ENCODE data around the gene RAX. TPM values are rescaled to one million over a fixed set of nuclear protein-coding genes. Genes with fewer than 3 reads are reported as not detected.

Gene RAX
- total RNA-seq, 4 donors from 2014 or later: not detected

- no peak for TF ChIP-seq CTCF (IDR thresholded peaks at IDR 0.05; ENCODE audit: low read depth)
These were observed 50.9 kb downstream of the RAX start for GRCh38 chr18:59222341-59222740.

- no peak for TF ChIP-seq CTCF (IDR thresholded peaks at IDR 0.05; ENCODE audit: low read depth)
These were observed 52.2 kb downstream of the RAX start for GRCh38 chr18:59220784-59221765.

GRCh38 chr18:59220164-59220783 is 53.0 kb downstream of the RAX start:
- no peak for TF ChIP-seq CTCF (IDR thresholded peaks at IDR 0.05; ENCODE audit: low read depth)

GRCh38 chr18:59219672-59220163 is 53.5 kb downstream of the RAX start, which contains the start of gene GRP:
Gene GRP (plus strand): TSS chr18:59220158. CDS start chr18:59220266, 108 bp downstream.
- TF ChIP-seq CTCF (IDR thresholded peaks at IDR 0.05; ENCODE audit: low read depth): no peak

GRCh38 chr18:59218018-59218417 is 55.2 kb downstream of the RAX start:
- no peak for TF ChIP-seq CTCF (IDR thresholded peaks at IDR 0.05; ENCODE audit: low read depth)

Other genes with a start within 250 kb of the RAX start
- 10 to 100 TPM in 3 of 4 donors, 1 to 10 TPM in 1; 8.3 to 28.4 (median 15.7) TPM for gene SEC11C, start 133.6 kb downstream of the RAX start, total RNA-seq
- not detected for gene GRP, start 53.3 kb downstream of the RAX start, total RNA-seq
- not detected for gene CPLX4, start 45.2 kb upstream of the RAX start, total RNA-seq
- 100 to 1,000 TPM in 1 of 4 donors, 10 to 100 TPM in 3; 69.5 to 103 (median 81.2) TPM for gene LMAN1, start 85.8 kb upstream of the RAX start, total RNA-seq

Measured in subcutaneous adipose tissue (tissue), 4 donors.